Brain microvascular endothelial cell (primary cell): Measurements from ENCODE around the gene SAMD13.

Experiments used
- DNase-seq: peaks from one replicate; pipeline ENCODE4 v3.0.0-alpha.2; 2020
- H3K27ac ChIP-seq: fragments of 250-450 bp; sonication (Bioruptor Pico); 2 replicates; pipeline ENCODE4 v1.5.1; 2020; ENCODE audit warnings: mild to moderate bottlenecking, moderate library complexity
- H3K27me3 ChIP-seq: fragments of 250-450 bp; sonication (Bioruptor Pico); replicated peaks from 2 replicates; pipeline ENCODE4 v1.5.1; 2020; ENCODE audit warnings: mild to moderate bottlenecking
- H3K36me3 ChIP-seq: fragments of 250-450 bp; sonication (Bioruptor Pico); replicated peaks from 2 replicates; pipeline ENCODE4 v1.5.1; 2020; ENCODE audit warnings: mild to moderate bottlenecking
- H3K4me3 ChIP-seq: 2 replicates; pipeline ENCODE4 v1.5.1; 2011; ENCODE audit warnings: low read depth, mild to moderate bottlenecking, control low read depth, low read length, moderate library complexity
- CTCF ChIP-seq: IDR thresholded peaks from 2 replicates; pipeline ENCODE4 v1.5.1; 2011; ENCODE audit warnings: low read depth, mild to moderate bottlenecking, moderate library complexity, low read length, control low read depth, inconsistent platforms; ENCODE audit errors: missing control alignments
- in situ Hi-C: cut with HindIII; loops from 2 replicates; pipeline ENCODE4 v1.10.0; 2017; ENCODE audit warnings: low sequenced_read_pairs, low pct_ligation_motif_present

The SAMD13 gene, protein sequence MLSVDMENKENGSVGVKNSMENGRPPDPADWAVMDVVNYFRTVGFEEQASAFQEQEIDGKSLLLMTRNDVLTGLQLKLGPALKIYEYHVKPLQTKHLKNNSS

GRCh38 chr1:84301004-84301784, at the start of gene SAMD13:
SAMD13 (plus strand) TSS chr1:84301708; CDS start chr1:84303235, 1,527 bp downstream.
- peak within 1 kb of the TSS; percentile 43 for H3K27ac ChIP-seq
- DNase-seq, result peak; percentile 66
- TF ChIP-seq CTCF, result no peak
- peak within 1 kb of the TSS; percentile 46 for H3K4me3 ChIP-seq
- H3K27me3 ChIP-seq, result no peaks in the 10 kb centered on the region
- in situ Hi-C loops, result no loop called here
- no peaks in the 10 kb centered on the region for H3K36me3 ChIP-seq

DNA sequence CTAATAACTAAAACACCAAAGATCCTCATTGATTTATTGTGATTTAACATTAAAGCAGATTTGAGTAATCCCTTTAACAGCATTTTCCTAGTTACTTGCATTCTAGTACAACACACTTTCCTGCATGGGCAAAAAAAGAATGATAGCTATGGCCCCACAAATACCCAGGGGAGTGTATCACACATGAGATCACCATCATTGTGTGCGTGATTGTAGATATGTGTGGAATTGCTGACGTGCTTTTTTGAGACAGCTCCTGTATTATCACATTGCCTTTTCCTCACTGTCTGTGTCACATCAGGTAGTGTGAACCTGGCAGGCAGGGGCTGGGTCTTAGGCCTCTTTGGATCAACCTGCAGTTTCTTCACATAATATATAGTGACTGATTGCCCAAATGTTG, 48.5 kb upstream of the SAMD13 start:
- no peak for TF ChIP-seq CTCF
- Histone ChIP-seq H3K4me3 (no peak overlapping the region), H3K27ac (peak overlapping the region; percentile 74), H3K36me3 (no peaks in the 10 kb centered on the region), H3K27me3 (no peaks in the 10 kb centered on the region)
- in situ Hi-C loops, result no loop called here
- peak; percentile 91 for DNase-seq

- Histone ChIP-seq H3K27ac (peak overlapping the region; percentile 74), H3K36me3 (no peaks in the 10 kb centered on the region), H3K4me3 (no peak overlapping the region), H3K27me3 (no peaks in the 10 kb centered on the region)
- TF ChIP-seq CTCF, result no peak
- in situ Hi-C loops, result no loop called here
- peak; percentile 94 for DNase-seq
These were observed 47.6 kb upstream of the SAMD13 start for GRCh38 chr1:84253891-84254290.

DNA sequence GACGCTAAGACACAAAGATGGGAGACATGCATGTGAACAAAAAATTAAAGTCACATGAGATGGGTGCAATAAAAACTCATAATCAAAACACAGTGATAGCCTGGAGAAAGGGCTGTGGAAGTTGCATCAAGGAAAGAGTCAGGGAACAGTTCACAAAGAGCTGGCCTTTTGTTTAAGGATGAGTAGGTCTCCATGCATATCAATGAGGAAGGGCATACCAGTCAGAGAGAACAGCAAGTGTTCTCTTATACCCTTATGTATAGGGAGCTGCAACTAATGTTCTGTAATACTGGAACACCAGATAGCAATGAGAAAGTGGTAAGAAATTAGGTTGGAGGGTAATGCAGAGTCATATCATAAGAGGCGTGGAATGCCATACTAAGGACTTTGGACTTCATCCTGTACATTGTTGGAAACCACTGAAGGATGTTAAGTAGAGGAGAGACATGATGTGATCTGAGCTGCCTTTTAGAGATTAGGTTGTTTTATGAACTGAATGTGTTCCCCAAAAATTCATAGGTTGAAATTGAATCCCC, 46.7 kb upstream of the SAMD13 start:
- Histone ChIP-seq H3K27me3 (no peaks in the 10 kb centered on the region), H3K4me3 (no peak overlapping the region), H3K27ac (no peak overlapping the region), H3K36me3 (no peaks in the 10 kb centered on the region)
- in situ Hi-C loops, result no loop called here
- no peak for DNase-seq
- no peak for TF ChIP-seq CTCF

DNA sequence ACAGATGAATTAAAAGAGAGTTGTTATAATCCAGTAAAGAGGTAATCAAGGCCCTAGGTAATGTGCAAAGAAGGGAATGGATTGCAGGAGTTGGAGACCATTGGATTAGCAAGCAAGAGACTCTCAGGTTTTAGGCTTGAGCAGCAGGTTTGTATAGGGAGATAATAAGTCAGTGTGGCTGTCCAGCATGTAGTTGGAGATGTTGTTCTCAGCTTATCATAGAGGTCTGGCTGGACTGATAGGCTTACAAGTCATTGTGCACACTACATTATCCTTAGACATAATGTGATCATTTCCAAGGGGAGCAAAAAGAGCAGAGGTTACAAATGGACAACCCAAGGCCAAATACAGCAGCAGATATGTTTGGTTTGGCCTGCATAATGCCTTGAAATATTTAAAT, 45.9 kb upstream of the SAMD13 start:
- H3K4me3 ChIP-seq, result no peak overlapping the region
- H3K27ac ChIP-seq, result no peak overlapping the region
- H3K36me3 ChIP-seq, result no peaks in the 10 kb centered on the region
- no peak for DNase-seq
- H3K27me3 ChIP-seq, result no peaks in the 10 kb centered on the region
- TF ChIP-seq CTCF, result no peak
- in situ Hi-C loops, result no loop called here
